ENCODE measurements around the gene CREB5. TPM values are rescaled to one million over a fixed set of nuclear protein-coding genes. Genes with fewer than 3 reads are reported as not detected.

The CREB5 gene
- polyA plus RNA-seq, 1 donor from 2014 or later: 3.7 TPM

- Histone ChIP-seq H3K4me3 (ENCODE audit: low read length) (no peak overlapping the region), H3K36me3 (ENCODE audit: insufficient read depth, low read length) (no peaks in the 10 kb centered on the region), H4K20me1 (ENCODE audit: insufficient read depth) (no peaks in the 10 kb centered on the region), H3K79me2 (replicated peaks; ENCODE audit: insufficient read depth, low read length) (no peaks in the 10 kb centered on the region), H3K27me3 (ENCODE audit: insufficient read depth, low read depth, low read length) (peaks cover 8% of the 10 kb centered on the region), H3K9me2 (ENCODE audit: insufficient read depth, low read length) (no peaks in the 10 kb centered on the region), H3F3A (ENCODE audit: insufficient read depth, low read length, poor library complexity, severe bottlenecking) (no peaks in the 10 kb centered on the region), H3K9ac (ENCODE audit: low read length) (no peak overlapping the region), H3K27ac (ENCODE audit: low read length) (no peak overlapping the region), H2AFZ (ENCODE audit: low read depth, low read length) (no peak overlapping the region), H3K4me2 (ENCODE audit: low read length) (no peak overlapping the region), H3K9me3 (ENCODE audit: low read length) (no peaks in the 10 kb centered on the region)
- TF ChIP-seq SMC3 (conservative IDR thresholded peaks at IDR 0.05; ENCODE audit: poor library complexity) (no peak), MXI1 (conservative IDR thresholded peaks at IDR 0.05; ENCODE audit: poor library complexity, severe bottlenecking) (no peak), REST (IDR thresholded peaks at IDR 0.05; ENCODE audit: borderline replicate concordance) (no peak), TAF1 (IDR thresholded peaks at IDR 0.05; ENCODE audit: low read depth) (no peak), RAD21 (conservative IDR thresholded peaks at IDR 0.05) (no peak), CTCF (IDR thresholded peaks at IDR 0.05; ENCODE audit: poor library complexity, severe bottlenecking) (no peak), EZH2 (IDR thresholded peaks at IDR 0.05; ENCODE audit: borderline replicate concordance, insufficient read depth, low read length, poor library complexity, severe bottlenecking) (no peak), EP300 (conservative IDR thresholded peaks at IDR 0.05; ENCODE audit: poor library complexity, severe bottlenecking) (no peak), POLR2AphosphoS5 (IDR thresholded peaks at IDR 0.05) (no peak)
Measured at GRCh38 chr7:28375729-28376128, 36.6 kb upstream of the CREB5 start.

GRCh38 chr7:28376634-28377033, 35.7 kb upstream of the CREB5 start:
- Histone ChIP-seq H3K27ac (ENCODE audit: low read length) (no peak overlapping the region), H3K4me2 (ENCODE audit: low read length) (no peak overlapping the region), H3K9ac (ENCODE audit: low read length) (no peak overlapping the region), H3K27me3 (ENCODE audit: insufficient read depth, low read depth, low read length) (peaks cover 8% of the 10 kb centered on the region), H3F3A (ENCODE audit: insufficient read depth, low read length, poor library complexity, severe bottlenecking) (no peaks in the 10 kb centered on the region), H2AFZ (ENCODE audit: low read depth, low read length) (no peak overlapping the region), H3K36me3 (ENCODE audit: insufficient read depth, low read length) (no peaks in the 10 kb centered on the region), H3K9me2 (ENCODE audit: insufficient read depth, low read length) (no peaks in the 10 kb centered on the region), H4K20me1 (ENCODE audit: insufficient read depth) (no peaks in the 10 kb centered on the region), H3K4me3 (ENCODE audit: low read length) (no peak overlapping the region), H3K9me3 (ENCODE audit: low read length) (no peaks in the 10 kb centered on the region), H3K79me2 (replicated peaks; ENCODE audit: insufficient read depth, low read length) (no peaks in the 10 kb centered on the region)
- TF ChIP-seq EZH2 (IDR thresholded peaks at IDR 0.05; ENCODE audit: borderline replicate concordance, insufficient read depth, low read length, poor library complexity, severe bottlenecking): no peak
- no peak for TF ChIP-seq CTCF (IDR thresholded peaks at IDR 0.05; ENCODE audit: poor library complexity, severe bottlenecking)
- no peak for TF ChIP-seq POLR2AphosphoS5 (IDR thresholded peaks at IDR 0.05)
- TF ChIP-seq TAF1 (IDR thresholded peaks at IDR 0.05; ENCODE audit: low read depth): no peak
- TF ChIP-seq MXI1 (conservative IDR thresholded peaks at IDR 0.05; ENCODE audit: poor library complexity, severe bottlenecking): no peak
- TF ChIP-seq EP300 (conservative IDR thresholded peaks at IDR 0.05; ENCODE audit: poor library complexity, severe bottlenecking): no peak
- TF ChIP-seq REST (IDR thresholded peaks at IDR 0.05; ENCODE audit: borderline replicate concordance): no peak
- no peak for TF ChIP-seq SMC3 (conservative IDR thresholded peaks at IDR 0.05; ENCODE audit: poor library complexity)
- no peak for TF ChIP-seq RAD21 (conservative IDR thresholded peaks at IDR 0.05)
